Measurements from ENCODE around the gene COX4I2. TPM values are rescaled to one million over a fixed set of nuclear protein-coding genes. Genes with fewer than 3 reads are reported as not detected.
"Not testable (repeated sequence)": the region's sequence is repeated elsewhere in the genome, so short reads cannot be mapped to it uniquely, and the experiment has no call there.

COX4I2 gene
- total RNA-seq, 1 donor from 2014 or later, result 7.9 TPM

DNA sequence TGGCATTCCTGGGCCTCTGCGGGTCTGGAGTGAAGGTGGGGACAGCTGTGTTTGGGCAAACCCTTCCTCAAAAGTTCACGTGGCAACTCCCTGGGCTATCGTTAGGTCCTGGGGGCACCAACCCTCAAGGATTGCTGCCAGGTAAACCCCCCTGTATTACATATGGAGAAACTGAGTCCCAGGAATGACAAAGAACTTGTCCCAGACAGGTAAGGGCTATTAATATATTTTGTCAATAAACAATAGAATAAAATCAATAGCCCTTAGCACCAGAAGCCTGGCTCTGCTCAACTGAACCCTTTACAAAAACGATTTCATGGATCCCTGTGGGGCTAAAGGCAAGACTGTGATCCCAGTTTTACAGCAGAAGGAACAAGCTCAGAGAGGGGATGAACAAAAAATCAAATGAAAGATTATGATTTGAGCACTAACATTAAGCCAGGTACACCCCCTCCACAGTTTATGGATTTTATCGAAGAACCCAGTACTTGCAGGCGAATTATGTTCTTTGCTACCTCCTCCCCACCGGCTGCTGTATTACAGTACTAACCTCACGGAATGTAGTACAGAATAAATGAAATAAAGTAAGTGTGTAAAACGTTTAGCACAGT, 30.0 kb upstream of the COX4I2 start:
- no peak for DNase-seq (ENCODE audit: low spot score)

DNA sequence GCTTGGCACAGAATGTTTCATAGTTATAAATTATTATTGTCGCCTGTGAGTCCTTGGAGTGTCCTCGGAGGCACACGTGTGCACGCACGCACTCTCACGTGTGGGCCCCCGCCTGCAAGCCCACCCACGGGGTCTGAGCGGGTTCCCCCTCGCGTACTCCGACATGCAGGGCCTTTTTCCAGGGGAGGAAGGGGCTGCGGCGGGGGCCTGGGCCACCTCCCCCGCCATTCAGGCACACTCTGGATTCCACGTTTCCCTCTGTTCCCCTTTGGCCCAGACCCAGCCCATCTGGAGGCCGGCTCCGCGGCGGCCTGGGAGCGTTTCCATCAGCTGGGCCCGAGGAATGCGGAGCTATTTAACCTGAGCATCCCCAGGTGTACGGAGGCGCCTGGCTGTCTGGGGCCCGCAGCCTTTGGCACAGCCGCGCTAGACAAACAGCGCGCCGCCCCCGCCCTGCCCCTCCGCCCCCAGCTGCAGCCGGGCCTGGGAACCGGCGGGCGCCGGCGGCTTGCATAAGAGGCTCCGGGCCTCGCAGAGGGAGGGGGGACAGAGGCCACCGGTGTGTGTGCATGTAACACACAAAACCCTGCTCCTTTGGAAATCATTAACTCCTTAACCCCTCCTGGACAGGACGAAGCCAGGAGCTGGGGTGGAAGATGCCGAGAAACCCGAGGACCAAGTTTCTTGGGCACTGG, 29.3 kb upstream of the COX4I2 start:
- DNase-seq (ENCODE audit: low spot score), result peak; percentile 84

GRCh38 chr20:31612271-31612640, 25.5 kb upstream of the COX4I2 start:
- not testable (repeated sequence) for DNase-seq (ENCODE audit: low spot score)

DNA sequence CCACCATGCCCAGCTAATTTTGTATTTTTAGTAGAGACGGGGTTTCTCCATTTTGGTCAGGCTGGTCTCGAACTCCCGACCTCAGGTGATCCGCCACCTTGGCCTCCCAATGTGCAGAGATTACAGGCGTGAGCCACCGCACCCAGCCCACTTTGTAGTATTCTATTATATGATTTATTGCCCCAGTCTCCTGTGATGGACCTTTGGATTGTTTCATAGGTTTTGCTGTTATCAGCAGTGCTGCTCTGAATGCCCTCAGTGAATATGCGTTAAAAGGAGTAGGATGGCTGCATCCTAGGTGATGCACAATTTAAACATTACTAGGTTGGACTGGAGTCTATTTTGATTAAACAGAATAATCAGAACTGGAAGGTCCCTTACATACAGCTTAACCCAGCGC, 22.3 kb upstream of the COX4I2 start:
- DNase-seq (ENCODE audit: low spot score), result no peak

- DNase-seq (ENCODE audit: low spot score), result no peak
Observed at GRCh38 chr20:31617432-31618104, 20.1 kb upstream of the COX4I2 start.

DNA sequence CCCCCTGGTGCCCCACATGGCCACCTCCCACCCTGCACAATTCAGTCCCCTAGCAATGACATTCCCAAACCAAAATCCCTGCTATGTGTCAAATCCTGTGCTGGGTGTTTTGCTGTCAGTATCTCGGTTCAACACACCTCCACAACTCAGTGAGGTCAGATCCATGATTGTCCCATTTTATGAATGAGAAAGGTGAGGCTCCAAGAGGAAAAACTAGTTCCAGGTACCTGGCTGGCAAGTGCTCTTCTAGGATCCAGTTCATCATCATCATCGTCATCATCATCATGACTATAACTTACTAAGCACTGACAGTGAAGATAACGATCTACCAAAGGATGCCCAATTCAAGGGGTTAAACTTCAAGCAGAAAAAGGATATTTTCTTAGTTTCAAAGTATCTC, 17.5 kb upstream of the COX4I2 start:
- DNase-seq (ENCODE audit: low spot score), result no peak

GRCh38 chr20:31623123-31623505, 14.6 kb upstream of the COX4I2 start:
- DNase-seq (ENCODE audit: low spot score), result not testable (repeated sequence)

GRCh38 chr20:31626534-31626933, 11.2 kb upstream of the COX4I2 start:
- DNase-seq (ENCODE audit: low spot score), result not testable (repeated sequence)

DNA sequence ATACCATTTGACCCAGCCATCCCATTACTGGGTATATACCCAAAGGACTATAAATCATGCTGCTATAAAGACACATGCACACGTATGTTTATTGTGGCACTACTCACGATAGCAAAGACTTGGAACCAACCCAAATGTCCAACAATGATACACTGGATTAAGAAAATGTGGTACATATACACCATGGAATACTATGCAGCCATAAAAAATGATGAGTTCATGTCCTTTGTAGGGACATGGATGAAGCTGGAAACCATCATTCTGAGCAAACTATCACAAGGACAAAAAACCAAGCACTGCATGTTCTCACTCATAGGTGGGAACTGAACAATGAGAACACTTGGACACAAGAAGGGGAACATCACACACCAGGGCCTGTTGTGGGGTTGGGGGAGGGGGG, 9.7 kb upstream of the COX4I2 start:
- not testable (repeated sequence) for DNase-seq (ENCODE audit: low spot score)

- no peak for DNase-seq (ENCODE audit: low spot score)
Observed at GRCh38 chr20:31630187-31630790, 7.4 kb upstream of the COX4I2 start.

DNA sequence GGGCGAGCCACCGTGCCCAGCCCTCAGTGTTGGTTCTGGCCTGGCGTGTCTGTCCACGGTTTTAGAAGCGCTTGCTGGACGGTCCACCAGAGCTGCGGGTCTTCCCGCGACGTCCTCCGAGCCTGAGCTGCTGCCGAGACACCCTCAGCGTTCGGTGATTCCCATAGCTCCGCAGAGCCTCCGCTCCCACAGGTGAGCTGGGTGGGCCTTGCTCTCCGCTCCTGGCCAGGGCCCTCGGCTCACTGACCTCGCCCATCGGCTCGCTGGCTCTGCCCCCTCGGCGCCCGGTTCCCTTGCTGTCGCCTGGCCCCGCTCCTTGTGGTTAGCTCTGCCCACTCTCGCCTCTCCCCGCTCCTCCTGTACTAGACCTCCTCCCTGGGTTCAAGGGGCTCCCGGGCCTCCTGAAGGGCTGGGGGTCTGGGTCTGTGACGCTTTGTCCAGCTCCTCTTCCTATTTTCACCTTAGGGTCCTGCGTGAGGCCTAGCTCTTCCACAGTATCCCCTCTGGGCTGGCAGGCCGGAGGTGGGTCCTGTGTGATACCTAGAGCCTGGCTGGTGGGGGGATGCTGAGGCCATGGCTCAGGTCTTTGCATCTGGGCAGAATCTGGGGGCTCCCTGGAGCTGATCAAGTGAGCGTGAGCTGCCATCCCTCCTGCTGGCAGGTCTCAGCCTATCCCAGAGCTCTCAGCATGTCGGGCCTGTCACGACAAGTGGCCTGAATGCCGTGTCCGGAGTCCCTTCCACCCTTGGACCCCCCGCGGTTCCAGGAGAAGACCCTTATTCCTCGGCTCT, 5.0 kb upstream of the COX4I2 start:
- no peak for DNase-seq (ENCODE audit: low spot score)

DNA sequence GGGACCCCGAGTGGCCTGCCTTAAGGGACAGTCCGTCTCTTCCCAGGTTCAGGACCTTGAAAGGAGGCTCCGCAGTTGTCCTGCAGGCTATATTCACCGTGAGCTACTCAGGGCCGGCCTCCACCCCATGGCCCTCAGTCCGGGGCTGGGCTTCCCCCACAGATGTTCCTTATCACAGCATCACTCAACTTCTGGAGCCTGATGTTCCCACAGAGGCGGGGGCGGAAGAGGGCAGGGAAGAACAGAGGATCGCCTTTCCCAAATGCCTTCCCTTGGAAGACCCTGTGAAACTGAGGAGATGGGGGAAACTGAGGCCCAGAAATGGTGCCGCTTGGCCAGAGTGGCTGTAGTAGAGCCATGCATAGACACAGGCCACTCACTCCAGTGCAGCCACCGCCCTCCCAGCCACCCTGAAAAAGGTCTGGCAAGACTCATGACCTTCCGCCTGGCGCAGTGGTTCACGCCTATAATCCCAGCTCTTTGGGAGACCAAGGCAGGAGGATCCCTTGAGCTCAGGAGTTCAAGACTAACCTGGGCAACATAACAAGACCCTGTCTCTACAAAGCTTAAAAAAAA, 4.3 kb upstream of the COX4I2 start:
- peak; percentile 63 for DNase-seq (ENCODE audit: low spot score)

DNA sequence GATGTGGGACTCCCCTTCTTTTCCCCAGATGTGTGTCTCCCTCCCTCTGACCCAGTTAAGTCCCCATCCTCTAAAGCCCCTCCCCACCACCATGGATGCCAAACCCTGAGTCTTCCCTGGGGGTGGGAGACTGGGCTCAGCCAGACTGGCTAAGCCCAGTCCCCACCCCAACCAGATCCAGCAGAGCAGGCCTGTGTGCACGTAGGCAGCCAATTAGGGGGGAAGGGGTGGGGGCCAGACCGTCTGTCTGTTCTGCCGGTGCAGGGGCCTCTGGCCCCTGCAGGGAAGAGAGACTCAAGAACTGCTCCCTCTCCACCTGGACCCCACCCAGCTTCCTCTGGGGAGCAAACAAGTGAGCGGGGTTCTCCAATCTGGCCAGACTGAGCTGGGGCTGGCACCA, 605 bp downstream of the COX4I2 start:
- DNase-seq (ENCODE audit: low spot score), result peak; percentile 54

GRCh38 chr20:31638816-31639215, 1.1 kb downstream of the COX4I2 start:
- no peak for DNase-seq (ENCODE audit: low spot score)

DNA sequence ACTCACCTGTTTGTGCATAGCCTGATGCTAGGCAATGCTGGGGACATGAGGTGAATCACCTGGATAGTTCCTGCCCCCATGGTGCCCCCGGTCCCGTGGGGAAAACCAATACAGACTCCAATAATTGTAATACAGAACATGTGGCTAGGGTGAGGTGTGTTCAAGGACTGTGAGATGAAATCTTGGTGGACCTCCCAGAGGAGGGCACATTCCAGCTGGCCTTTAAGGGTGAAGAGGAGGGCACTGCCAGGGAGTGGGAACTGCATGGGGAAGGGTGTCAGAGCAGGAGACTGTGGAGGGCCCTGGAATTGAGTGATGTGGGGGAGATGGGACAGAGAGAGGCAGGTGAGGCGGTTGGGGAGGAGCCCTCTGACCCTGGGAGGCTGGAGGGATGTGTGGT, 2.5 kb downstream of the COX4I2 start:
- no peak for DNase-seq (ENCODE audit: low spot score)

GRCh38 chr20:31641391-31641790, 3.7 kb downstream of the COX4I2 start:
- no peak for DNase-seq (ENCODE audit: low spot score)

- DNase-seq (ENCODE audit: low spot score), result no peak
Observed at GRCh38 chr20:31642837-31643236, 5.1 kb downstream of the COX4I2 start.

DNA sequence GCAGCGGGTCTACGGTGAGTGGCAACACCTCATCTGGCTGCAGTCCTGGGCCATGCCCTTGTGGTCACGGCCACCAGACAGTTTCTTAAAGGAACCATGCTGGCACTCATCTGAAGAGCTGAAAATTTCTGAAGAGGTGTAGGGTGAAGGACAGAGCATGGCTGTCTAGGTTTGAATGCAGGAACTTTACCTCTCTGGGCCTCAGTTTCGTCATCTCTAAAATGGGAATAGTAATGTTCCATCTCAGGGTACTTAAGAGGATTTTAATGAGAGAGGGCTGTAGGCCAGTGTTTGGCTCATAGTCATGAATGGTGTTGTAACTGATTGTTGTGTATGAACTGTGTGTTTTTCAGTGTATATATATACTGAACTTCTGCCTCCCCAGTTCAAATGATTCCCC, 5.8 kb downstream of the COX4I2 start:
- DNase-seq (ENCODE audit: low spot score), result no peak

DNA sequence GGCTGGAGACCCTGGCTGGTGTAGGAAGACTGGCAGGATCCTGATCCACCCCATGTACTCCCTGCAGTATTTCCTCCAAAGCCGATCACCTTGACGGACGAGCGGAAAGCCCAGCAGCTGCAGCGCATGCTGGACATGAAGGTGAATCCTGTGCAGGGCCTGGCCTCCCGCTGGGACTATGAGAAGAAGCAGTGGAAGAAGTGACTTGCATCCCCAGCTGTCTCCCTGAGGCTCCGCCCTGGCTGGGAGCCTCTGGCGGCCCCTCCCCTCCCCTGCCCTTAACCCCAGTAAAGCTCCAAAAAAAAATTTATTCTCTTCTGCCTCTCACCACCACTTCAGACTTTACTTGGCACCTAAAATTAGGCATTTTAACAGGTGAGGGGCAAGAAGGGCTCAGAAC, 7.0 kb downstream of the COX4I2 start:
- no peak for DNase-seq (ENCODE audit: low spot score)

GRCh38 chr20:31648104-31648503, 10.4 kb downstream of the COX4I2 start:
- DNase-seq (ENCODE audit: low spot score), result not testable (repeated sequence)

DNA sequence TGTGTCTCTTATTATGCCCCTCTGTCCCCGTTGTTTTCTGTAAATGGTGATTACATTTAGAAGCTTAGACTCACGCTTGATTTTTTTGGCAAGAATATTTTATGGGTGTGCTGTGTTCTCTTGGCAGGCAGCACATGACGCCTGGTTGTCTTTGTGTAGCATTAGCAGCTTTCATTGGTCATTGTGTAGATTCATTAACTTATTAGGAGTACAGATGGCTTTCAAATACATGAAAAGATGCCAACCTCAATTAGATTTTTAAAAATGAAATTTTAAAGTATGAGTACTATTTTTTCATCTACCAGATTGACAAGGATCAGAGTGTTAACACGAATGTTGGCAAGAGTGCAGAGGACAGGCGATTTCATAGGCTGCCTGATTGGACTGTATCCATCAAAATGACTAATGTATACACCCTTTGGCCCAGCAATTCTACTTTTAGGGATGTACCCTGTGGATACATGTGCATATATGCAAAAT, 15.2 kb downstream of the COX4I2 start:
- peak; percentile 69 for DNase-seq (ENCODE audit: low spot score)
